ENCODE results near the gene AP2A2. TPM values are rescaled to one million over a fixed set of nuclear protein-coding genes. Genes with fewer than 3 reads are reported as not detected.

AP2A2 gene
- total RNA-seq, 4 donors from 2014 or later, result 33.6 to 76.6 (median 46.4) TPM

DNA sequence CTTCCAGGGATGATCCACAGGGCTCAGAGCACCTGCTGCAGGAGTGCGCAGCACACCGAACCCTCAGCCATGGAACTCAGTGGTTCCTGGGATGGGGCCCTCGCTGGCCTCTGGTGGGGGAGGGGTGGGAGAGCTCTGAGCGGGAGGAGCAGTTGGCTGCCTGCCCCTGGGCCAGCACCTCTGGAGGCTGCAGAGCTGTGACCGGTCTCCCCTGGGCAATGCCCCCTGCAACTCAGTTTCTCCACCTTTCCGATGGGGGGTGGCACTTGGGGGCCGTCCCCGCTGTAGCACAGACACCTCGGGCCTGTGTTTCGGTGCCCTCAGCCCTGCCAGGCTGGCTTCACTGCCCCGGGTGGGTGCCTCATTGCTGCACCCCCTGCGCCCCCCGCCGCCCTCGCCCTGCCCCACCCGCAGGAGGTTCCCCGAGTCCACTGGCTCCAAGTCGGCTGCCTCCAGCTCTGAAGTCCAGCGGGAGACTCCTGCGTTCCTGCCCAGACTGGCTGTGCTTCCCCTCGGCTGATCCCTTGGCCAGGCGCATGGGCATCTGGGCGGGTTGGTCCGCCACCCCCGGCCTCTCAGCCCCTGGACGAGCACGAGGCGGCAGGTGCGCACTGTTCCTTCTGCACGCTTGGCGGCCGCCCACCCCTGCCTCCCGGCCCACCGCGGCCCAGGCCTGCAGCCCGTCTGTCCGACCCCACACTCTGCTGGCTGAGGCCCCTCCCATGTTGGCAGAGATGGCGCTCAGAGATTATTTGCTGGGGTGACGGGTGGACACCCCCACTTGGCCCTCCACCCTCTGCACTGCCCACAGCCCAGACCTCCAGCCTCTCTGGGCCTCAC lies 109.0 kb downstream of the AP2A2 start:
- no peak overlapping the region for H3K4me3 ChIP-seq (ENCODE audit: low read depth, poor library complexity, severe bottlenecking)
- TF ChIP-seq, protein P1, sequence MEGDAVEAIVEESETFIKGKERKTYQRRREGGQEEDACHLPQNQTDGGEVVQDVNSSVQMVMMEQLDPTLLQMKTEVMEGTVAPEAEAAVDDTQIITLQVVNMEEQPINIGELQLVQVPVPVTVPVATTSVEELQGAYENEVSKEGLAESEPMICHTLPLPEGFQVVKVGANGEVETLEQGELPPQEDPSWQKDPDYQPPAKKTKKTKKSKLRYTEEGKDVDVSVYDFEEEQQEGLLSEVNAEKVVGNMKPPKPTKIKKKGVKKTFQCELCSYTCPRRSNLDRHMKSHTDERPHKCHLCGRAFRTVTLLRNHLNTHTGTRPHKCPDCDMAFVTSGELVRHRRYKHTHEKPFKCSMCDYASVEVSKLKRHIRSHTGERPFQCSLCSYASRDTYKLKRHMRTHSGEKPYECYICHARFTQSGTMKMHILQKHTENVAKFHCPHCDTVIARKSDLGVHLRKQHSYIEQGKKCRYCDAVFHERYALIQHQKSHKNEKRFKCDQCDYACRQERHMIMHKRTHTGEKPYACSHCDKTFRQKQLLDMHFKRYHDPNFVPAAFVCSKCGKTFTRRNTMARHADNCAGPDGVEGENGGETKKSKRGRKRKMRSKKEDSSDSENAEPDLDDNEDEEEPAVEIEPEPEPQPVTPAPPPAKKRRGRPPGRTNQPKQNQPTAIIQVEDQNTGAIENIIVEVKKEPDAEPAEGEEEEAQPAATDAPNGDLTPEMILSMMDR (IDR thresholded peaks at IDR 0.05), result no peak
- TF ChIP-seq POLR2A (IDR thresholded peaks at IDR 0.05), result no peak

DNA sequence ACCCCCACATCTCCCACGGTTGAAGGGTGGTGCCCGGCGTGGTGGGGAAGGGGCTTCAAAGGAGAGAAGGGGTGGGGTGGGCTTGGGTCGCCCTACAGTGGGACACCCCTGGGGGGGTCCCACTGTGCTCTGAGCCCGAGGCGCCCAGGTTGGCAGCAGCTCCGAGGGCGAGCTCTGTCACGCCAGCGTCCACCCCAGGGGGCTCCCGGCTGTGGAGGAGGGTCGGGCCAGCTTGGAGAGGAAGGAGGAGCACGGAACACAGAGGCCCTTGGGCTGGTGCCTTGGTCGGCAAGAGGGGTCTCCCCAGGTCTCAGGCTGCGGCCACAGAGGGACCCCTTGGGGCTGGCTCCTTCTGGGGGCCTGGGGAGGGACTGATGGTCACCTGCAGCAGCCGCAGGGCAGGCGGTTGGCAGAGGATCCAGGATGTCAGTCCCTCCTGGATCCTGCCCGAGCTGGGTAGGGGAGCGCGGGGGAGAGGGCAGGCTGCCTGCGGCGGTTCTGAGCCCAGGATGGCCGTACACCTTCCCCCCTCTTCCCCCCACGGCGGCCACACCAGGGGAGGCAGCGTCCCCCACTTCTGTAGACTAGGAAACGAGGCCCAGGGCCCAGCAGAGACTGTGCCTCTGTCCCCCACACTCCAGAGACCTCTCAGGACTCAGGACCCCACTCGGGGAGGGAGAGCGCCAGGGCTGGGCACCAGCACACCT lies 110.1 kb downstream of the AP2A2 start:
- intact Hi-C loops (cut with DNase I; ENCODE audit: low total_unique reads), result no loop called here
- H3K4me3 ChIP-seq (ENCODE audit: low read depth, poor library complexity, severe bottlenecking), result no peak overlapping the region
- TF ChIP-seq, protein P1 (IDR thresholded peaks at IDR 0.05), result no peak
- TF ChIP-seq POLR2A (IDR thresholded peaks at IDR 0.05), result no peak
- no peak for DNase-seq (ENCODE audit: low spot score in 2 of 2)
- WGBS, 2 donors, result 69 to 80% methylated on average over 12 to 18 of the region's 29 CpGs

More for the DNA sequence above, 109.0 kb downstream of the AP2A2 start:
- 66% methylated on average over 34 to 35 of the region's 39 CpGs for WGBS, 2 donors
- DNase-seq (ENCODE audit: low spot score in 2 of 2), result no peak
- intact Hi-C loops (cut with DNase I; ENCODE audit: low total_unique reads), result no loop called here

DNA sequence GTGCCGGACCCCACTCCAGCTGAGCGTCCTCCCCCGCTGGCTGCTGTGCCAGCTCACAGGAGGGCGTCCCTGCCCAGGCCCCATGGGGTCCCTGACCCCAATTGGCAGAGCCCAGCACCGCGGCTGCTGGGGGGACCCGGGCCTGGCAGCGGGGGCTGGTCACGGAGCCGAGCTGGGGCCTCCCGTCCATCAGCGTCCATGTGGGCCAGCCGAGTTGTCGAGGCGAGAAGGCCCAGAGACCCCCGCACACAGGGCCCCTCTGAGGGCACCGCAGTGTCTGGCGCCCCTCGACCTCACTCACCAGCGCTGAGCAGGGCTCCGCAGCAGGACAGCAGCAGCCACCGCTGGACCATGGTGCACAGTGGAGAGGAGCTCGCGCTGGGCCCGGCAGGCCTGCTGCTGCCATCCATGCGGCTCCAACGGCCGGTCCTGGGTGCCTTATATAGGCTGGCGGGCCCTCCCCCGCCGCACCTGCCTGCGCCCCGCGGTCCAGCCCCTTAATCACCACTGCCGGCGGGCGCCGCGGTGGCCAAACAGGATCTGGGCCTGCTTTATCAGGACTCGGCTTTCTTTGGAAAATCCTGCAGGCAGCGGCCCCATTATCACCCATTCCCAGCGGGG lies 110.7 kb downstream of the AP2A2 start, which contains the start of gene MUC6:
Gene MUC6 (minus strand): TSS at position 416 of the 621 bp plus-strand sequence. CDS start 63 bp downstream, at position 353.
- intact Hi-C loops (cut with DNase I; ENCODE audit: low total_unique reads), result no loop called here
- no peak within 1 kb of the TSS for H3K4me3 ChIP-seq (ENCODE audit: low read depth, poor library complexity, severe bottlenecking)
- no peak for TF ChIP-seq POLR2A (IDR thresholded peaks at IDR 0.05)
- TF ChIP-seq, protein P1 (IDR thresholded peaks at IDR 0.05), result no peak
- 53 to 71% methylated on average over 29 to 33 of the region's 42 CpGs for WGBS, 2 donors
- no peak for DNase-seq (ENCODE audit: low spot score in 2 of 2)

DNA sequence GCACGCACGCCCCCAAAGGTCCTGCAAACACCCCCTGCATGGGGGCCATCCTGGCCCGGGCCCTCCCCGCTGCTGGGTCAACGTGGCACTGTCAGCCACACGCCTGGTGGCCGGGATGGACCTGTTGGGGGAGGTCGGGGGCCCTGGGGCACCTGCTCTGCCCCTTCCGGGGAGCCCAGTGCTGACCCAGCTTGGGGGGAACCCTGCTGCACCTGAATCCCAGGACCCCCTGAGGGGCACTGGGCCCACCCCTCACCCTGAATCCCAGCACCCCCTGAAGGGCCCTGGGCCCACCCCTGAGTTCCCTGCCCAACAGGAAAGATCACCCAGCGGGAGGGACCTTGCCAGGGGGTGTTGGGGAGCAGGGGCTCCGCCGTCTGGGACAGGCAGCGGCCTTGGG lies 111.3 kb downstream of the AP2A2 start:
- intact Hi-C loops (cut with DNase I; ENCODE audit: low total_unique reads), result no loop called here
- no peak overlapping the region for H3K4me3 ChIP-seq (ENCODE audit: low read depth, poor library complexity, severe bottlenecking)
- TF ChIP-seq, protein P1 (IDR thresholded peaks at IDR 0.05), result no peak
- no peak for TF ChIP-seq POLR2A (IDR thresholded peaks at IDR 0.05)
- no peak for DNase-seq (ENCODE audit: low spot score in 2 of 2)
- WGBS, 2 donors, result 50 to 55% methylated on average over 4 to 12 of the region's 13 CpGs

DNA sequence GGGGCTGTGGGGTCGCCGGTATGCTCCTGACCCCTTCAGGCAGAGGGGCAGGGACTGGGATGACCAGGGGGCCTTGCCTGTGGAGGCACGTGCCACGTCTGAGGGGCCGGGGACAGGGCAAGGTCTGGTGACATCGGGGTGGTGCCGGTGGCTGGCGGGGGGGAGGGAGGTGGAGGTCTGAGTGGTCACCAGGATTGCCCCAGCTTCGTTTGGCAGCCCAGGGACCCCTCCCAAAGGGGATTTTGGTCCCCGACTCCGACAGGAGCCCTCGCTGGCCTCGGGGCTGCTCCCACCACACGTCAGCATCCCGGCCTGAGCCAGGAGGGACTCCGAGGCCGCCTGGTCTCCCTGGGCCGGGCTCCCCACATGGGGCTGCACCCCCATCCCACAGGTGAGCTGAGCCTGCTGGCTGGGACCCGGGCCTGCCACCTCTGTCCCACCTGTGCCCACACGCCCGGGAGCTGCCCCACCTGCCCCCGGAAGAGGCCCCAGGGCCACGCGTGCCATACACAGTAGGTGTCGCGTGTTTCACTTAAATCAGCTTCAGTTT lies 111.9 kb downstream of the AP2A2 start:
- intact Hi-C loops (cut with DNase I; ENCODE audit: low total_unique reads), result no loop called here
- TF ChIP-seq POLR2A (IDR thresholded peaks at IDR 0.05), result no peak
- TF ChIP-seq, protein P1 (IDR thresholded peaks at IDR 0.05), result no peak

More for the DNA sequence above, 111.9 kb downstream of the AP2A2 start:
- 62 to 64% methylated on average over 16 to 26 of the region's 26 CpGs for WGBS, 2 donors
- no peak for DNase-seq (ENCODE audit: low spot score in 2 of 2)
- no peak overlapping the region for H3K4me3 ChIP-seq (ENCODE audit: low read depth, poor library complexity, severe bottlenecking)

Measured in lower leg skin (tissue), 4 donors.